Activated CD4-positive, alpha-beta T cell treated with anti-CD3 and anti-CD28 coated beads for 1 hour (primary cell): ENCODE results near the gene SYT9.
"Not testable (repeated sequence)": the region's sequence is repeated elsewhere in the genome, so short reads cannot be mapped to it uniquely, and the experiment has no call there.

Experiments used
- DNase-seq: peaks from one replicate; pipeline ENCODE4 v3.0.0-alpha.2; 2020

The SYT9 gene

DNA sequence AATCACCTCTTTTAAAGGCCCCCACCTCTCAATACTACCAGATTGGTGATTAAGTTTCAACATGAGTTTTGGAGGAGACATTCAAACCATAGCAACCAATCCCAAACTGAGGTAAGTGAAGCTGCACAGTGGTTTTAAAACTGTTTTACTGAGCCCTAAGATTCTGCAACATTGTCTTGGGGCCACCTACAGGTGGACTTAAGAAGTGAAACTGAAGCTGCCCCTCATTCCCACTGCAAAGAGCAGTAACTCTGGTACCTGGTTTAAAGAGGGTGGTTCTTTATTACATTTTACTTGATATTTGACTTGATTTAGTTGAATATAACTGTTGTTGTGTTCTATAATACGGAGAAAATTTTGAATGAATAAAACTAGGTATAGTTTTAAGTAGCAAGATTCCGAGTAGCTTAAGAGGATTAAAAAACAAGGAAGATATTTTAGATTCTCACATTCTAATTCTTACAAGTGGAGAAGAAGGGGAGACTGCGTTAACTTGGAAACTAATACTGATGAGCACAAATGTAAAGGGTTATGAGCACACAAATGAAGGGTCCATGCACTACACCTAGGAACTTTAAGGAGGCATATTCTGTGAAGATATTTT lies 26.7 kb downstream of the SYT9 start:
- DNase-seq = no peak

DNA sequence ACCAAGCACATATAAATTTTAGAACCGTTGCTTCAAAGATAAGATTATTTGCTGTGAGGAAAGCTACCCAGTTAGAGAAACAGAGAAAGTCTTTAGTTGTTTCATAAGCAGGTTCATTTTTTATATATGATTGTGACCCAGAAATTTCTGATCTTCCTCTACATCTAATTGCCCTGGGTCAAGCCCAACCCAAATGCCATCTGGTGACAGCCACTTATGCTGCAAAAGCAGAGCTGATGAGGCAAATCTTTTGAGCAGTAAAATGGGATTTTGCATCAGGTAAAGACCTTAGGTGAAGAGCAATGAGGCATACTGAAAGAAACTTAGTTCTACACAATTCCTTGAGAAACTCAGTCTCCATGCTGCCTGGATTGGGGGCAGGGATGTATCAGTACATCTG lies 28.0 kb downstream of the SYT9 start:
- no peak for DNase-seq

DNA sequence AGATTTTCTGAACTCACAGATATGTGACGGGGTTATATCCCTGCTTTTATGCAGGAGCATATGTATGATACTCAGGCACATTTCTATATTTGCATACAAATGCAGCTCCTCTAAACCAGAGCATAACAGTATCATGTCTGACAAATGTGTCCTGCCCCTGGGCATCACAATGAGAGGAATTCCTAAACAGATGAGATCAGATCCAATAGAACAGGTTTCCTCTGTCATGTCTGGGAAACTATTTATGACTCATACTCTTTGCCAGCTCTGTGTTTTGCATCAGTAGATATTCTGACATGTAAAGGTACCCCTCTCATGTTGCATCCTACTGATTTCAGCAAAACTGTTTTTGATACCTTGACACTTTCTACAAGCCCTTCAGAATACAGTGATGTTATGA lies 29.4 kb downstream of the SYT9 start:
- DNase-seq = no peak

DNA sequence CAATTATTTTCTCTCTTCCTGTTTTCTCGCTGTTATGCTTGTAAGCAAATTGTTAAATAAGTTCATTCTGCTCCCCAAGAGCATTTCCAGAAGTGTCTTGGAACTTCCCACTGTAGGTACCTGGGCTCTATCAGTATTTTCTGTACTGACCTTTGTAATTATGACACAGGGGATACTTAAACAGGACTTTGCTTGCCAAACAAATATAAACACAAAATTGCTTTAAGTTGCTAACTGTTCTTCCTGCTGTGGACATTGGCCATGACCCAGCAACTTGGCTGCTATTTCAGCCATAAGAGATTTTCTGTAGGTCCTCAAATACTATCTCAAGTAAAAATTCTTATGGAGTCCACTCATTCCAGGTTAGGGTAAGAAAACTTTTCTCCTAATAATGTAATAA lies 30.1 kb downstream of the SYT9 start:
- DNase-seq = no peak

DNA sequence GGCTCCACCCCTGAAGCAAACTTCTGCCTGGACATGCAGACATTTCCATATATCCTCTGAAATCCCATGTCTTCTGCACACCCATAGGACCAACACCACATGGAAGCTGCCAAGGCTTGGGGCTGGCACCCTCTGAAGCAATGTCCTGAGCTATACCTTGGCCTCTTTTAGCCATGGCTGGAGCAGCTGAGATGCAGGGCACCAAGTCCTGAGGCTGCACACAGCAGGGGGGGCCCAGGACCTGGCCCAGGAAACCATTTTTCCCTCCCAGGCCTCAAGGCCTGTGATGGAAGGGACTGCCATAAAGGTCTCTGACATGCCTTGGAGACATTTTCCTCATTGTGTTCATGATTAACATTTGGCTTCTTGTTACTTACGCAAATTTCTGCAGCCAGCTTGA lies 34.5 kb downstream of the SYT9 start:
- no peak for DNase-seq

DNA sequence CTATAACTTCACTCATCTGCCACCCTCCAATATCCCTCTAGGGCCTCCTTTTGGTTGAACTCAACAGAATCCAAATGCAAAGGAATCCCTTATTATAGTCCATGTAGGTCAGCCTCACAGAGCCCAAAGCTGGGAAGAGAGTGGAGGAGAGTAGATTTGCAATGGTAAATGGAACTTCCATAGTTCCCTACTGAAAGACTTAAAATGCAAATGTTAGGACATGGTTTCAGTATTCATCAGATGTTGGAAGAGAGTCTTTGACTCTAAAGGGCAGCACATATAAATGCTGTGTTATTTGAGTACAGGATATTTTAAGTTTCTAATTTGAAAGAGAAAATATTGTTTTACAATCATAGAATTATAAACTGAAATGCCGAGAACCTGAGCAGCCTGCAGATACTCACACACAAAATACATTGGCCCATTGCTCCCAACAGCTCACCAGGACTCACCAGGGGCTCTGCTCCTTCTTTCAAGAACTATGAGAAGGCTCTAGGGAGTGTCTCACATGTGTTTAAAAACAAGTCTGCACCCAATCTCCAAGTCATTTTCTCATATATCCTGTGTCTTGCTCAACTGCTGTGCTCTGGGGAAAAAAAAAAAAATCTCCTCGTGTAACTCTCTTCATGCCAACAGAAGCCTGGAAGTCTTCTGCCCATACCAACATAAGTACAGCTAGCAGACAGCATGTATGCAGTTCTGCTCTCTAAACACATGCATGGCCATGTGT lies 39.6 kb downstream of the SYT9 start:
- no peak for DNase-seq

DNA sequence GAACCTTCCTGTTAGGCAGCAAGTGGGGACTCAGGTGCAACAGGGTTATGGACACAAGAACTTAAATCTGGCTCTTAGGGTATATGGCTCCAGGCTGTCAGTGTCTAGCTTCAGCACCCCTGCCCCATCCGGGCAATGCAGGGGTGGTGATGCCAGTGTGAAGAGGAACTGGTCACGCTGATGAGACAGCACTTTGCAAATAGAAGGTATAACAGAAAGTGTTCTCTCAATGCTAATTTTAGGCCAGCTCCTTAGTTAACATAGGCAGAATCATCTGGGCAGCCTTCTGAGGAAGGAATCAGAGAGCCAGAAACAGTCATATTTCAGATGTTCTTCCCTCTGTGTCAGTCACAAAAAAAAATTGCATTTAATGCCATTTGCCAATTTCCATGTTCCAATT lies 41.2 kb downstream of the SYT9 start:
- no peak for DNase-seq

DNA sequence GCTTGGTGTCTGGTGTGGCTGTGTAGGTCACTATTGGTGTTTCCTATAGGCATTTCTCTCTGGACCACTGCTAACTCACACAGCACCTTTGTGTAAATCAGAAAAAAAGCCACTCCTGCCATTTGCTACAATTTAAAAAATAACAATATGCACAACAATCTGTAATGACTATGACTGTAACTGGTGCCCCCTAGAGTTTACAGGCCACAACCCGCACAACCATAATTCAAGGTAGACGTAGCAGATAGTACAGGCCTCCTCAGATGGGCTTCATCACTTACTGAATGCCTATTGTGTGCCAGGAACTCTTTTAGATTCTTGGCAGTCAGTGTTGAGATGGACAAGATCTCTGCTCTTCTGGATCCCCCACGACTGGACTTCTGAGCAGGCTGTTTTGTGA lies 47.7 kb downstream of the SYT9 start:
- DNase-seq = no peak

DNA sequence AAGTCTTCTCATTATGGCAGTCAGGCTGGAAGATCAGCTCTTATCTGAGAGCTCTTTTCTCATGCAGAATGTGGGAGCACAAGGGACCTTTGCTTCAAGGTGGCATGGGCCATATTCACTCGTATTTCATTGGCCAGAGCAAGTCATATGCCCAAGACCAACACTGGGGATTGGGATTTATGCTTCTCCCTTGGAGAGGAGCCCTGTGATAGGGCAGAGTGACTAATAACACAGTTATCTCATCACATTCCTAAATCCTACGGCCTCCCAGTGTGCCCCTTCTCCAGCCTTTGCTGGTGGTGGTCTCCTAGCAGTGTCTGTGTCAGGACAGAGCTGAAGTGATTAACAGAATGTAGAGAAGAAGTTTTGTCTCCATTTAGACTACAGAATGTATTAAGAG lies 48.6 kb downstream of the SYT9 start:
- DNase-seq = no peak

DNA sequence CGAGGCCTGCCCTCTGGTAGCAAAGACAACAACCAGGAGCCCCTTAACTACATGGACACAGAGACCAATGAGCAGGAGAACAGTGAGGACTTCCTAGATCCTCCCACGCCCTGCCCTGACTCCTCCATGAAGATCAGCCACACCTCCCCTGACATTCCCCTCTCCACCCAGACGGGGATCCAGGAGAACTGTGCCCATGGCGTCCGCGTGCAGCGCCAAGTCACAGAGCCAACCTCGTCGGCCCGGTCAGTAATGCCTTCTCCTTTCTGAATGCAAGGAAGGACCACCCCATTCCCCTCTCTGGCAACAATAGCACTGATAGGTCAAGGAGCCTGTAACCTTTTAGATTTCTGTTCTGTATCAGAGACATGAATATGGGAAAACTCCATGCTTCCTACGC lies 51.4 kb downstream of the SYT9 start:
- no peak for DNase-seq

DNA sequence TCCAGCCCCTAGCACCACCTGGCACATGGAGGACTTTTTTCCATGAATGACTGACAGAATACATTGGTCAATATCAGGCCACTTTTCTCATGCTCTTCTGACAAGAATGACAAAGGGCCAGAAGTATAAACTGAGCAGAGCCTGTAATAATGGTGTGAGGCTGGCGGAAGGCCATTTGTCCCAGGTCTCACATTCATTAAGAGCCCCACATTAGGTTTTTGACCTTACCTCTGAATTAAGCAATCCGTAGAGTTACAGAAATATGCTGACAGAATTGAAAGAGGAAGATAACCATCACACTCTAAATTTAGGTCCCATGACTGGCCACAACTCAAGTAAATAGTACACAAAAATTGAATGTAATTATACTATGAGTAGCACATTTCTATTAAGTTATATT lies 55.2 kb downstream of the SYT9 start:
- no peak for DNase-seq

DNA sequence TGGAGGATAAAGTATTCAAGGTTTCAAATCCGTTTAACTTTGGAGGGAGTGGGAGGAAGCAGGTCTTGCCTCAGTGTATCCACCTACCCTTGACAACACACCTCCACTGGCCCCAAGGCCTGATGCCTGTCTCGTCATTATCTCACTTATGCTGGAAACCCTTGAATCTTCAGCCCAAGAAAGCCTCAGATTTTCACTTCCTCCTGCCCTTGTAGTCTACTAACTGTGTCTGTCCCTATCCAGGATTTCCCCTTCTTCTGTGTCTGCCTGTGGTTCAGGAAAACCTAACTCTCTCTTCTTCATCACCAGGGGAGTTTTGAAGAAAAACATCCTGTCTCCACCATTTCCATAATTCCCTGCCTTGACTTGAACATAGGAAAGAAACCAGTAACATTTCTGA lies 56.1 kb downstream of the SYT9 start:
- DNase-seq = no peak

DNA sequence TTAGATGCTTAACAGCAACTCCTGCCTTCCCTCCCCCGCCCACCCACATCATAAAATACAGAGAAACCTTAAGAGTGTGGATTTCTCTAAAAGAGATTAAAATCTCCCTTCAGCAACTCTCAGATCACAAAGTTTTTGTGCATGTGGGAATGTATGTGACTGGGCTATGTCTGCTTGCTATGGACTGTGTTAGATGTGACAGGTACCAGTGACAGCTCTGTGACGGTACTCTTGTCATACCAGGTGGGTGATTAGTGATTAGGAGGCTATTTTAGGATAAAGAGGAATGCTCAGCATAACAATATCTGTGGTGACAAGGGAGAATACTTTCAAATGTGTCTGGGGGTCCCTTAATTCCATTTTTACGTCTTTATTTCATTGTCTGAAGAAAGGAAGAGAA lies 60.2 kb downstream of the SYT9 start:
- DNase-seq = no peak

DNA sequence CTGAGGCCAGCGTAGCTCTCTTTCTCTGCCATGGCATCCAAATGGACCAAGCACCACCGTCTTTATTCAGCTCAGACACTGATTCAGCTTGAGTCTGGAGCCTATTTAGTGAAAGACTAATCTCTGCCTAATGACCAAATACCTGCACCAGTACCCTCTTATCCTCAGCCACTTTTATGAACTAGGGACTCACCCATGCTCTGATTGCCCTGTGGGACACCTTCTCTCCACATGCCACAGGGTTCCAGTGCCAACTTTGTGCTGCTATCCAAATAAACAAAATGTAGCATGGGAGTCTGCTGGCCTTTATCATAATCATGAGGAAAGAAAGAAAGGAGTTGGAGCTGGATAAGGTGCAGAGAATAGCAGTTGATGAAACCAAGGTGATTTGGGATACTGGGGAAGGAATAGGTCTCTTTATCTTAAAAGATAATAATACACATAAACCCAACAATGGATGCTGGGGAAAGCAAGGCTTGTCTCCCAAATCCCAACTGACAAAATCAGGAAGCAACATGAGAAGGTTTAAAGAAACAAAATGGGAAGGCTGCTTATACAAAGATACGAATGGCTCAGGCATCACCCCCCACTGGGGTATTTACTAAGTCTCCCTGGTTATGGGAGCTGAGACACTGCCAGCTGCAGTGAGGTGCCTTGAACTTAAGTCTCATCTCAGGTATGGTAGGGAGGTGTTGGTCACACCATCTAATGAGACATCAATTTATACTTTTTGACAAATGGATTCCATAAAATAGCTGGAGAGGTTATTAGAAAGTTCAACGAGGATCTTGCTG lies 63.3 kb downstream of the SYT9 start:
- DNase-seq = no peak

DNA sequence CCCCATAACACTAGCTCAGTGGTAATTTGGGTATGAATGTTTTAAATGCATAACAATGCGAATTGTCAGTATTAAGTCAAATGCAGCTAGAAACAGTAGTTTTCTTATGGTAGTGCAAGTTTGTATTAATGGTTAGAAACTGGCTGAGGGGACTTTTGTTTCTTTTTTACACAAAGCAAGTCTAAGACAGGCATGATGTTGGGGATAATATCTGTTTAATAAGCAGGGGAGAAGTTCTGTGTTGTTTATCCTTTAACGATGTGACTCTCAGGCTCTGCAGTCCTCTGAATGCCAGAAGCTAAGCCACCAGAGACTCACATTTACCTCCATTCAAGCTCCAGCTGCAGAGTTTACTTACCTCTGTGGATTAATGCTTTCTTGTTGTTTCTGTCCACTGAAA lies 67.8 kb downstream of the SYT9 start:
- DNase-seq = no peak

DNA sequence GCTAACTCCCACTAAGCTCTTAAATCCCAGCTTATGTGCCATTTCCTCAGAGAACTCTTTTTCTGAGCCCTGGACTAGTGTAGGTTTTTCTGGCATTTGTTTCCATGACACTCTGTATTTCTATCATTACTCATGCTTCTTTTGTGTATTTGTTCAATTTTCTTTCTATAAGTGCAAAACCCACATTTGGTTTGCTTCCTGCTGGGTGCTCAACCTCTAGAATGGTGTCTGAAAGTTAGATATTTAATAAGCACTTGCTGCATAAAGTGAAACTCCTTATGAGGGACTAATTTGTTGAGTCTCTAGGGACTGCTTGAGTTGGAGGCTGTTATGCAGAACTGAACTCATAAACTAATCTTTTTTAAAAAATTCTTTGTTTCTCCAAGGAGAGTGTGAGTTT lies 68.6 kb downstream of the SYT9 start:
- DNase-seq = no peak

DNA sequence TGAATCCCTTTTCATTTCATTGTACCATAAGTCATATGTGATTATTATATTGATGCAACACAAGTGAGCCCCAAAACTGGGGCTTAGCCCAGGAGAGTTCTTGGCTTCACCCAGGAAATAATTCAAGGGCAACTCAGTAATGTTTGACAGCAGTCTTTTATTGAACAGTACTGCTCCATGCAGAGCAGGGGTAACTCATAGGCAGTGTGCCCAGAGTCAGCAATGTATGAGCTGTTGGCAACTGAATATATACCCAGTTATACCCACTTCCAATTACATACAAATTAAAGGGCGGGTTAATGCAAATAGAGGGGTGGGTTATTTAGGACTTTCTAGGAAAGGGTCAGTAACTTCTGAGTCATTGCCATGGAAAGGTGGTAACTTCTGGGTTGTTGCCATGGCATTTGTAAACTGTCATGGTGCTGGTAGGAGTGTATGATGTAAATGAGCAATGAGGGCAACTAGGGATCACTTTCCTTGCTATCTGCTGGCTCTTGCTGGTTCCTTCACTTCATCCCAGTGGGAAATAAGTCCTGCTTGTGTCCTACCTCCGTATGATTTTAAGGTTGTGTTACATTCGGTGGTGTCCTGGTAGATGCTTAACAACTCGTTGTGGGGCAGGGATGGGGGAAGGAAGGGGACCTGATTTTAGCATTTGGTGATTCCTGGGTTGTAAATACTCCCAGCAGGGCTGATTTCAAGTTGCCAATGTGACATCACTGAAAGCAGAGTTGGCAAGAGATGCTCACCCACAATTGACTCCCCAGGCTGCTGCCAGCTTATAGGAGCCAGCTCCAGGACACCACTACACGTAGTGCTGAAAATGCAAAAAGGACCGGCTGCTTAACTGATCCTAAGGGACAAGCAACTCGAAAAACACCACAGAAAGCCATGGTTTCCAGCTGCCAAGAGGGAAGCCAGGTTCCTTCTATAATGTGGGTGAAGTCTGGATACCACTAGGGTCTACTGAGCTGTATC lies 70.1 kb downstream of the SYT9 start:
- no peak for DNase-seq

DNA sequence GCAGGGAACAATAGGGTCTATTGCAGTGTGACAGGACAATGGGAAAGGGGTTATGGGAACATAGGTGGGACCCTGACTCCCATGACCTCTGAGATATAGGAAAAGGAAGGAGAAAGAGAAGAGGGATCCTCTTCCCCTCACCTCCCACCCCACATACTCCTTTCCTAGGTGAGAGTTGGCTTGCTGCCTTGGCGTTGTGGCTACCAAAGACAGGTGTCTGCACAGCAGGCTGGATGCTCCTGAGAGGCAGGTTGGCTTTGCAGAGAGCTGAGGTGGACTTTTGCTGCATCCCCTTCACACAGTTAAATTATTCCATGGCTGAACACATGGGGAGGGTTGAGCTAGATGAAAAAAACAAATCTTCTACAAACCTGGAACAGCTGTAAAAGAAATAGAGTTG lies 80.7 kb downstream of the SYT9 start:
- no peak for DNase-seq

DNA sequence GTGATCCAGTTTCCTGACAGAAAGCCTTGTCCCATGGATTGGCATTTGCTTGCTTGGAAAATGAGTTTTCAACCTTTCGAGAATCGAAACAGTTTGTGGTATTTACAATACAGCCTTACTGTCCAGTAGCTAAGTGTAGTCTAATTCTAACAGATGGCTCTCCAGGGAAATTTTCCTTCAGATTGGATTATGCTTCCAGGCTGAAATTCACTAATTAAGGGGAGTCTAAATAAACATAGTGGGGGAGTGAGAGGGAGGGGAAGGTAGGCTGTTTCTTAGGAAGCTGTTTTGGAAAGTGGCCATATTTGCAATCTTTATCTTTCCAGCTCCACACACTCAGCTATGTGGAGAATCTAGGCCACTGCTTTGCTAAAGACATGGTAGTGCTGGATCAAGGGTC lies 81.3 kb downstream of the SYT9 start:
- DNase-seq = no peak

DNA sequence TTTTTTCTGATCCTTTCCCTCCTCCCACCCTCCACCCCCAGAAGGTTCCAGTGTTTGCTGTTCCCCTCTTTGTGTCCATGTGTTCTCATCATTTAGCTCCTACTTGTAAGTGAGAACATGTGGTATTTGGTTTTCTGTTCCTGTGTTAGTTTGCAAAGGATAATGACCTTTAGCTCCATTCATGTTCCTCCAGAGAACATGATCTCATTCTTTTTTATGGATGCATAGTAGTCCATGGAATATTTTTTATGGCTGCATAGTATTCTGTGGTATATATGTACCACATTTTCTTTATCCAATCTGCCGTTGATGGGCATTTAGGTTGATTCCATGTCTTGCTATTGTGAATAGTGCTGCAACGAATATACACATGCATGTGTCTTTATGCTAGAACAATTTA lies 83.7 kb downstream of the SYT9 start:
- not testable (repeated sequence) for DNase-seq

DNA sequence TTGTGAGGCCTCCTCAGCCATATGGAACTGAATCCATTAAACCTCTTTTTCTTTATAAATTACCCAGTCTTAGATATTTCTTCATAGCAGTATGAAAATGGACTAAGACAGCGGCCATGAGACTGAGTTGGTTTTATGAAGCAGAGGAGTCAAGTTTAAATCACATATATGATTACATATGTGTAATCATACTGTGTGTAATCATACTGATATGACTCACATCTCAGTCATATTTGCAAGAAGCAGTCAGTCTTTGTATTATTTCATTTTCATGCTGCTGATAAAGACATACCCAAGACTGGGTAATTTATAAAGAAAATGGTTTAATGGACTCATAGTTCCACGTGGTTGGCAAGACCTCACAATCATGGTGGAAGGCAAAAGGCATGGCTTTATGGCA lies 89.8 kb downstream of the SYT9 start:
- DNase-seq = no peak

DNA sequence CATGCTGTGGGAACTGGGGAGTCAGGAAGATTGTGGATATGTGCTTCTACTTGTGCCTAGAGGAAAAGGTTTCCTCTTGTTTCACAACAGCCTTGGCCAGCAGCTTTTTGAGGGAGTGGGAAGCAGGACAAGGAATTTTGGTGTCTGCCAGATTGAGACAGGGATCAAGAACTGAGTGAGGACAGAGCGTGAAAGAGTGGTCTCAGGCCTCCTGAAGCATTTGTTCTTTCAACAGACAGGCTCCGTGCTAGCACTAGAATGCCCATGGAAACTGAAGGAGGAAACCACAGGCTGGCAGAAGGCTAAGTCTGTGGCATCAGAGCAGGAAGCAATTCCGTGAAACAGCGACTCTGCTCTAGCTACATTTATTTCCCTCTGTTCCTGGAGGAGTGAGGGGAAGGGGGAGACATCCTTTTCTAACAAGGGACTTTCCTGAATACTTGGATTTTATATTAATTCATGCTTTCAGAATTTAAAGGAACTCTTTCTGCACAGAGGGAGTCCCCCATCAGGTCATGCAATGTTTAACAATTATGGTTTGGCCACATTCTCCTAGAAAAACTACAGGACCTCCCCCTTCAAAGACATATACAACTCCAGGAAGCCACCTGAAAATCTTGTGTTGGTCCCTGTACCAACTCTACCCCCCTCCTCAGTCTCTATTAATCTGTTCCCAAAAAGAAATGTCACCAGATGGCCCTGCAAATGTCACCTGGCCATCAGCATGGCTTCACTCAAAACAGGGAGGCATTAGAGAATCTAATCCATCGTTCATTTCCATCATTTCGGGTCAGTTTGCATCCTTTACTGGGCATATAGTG lies 96.1 kb downstream of the SYT9 start:
- DNase-seq = no peak
